Suprapubic skin (tissue), 4 donors: ENCODE data around the gene KDELR3.

Experiments
- CTCF ChIP-seq, 2 donors: fragments of 200-600 bp in 1 of 2; fragments of 450-650 bp in 1 of 2; sonication (generic) in 1 of 2; IDR thresholded peaks; one replicate each; pipeline ENCODE4 v1.5.1; 2016 to 2019; ENCODE audit warnings: antibody characterized with exemption in 2 of 2, mild to moderate bottlenecking in 1 of 2, moderate library complexity in 1 of 2
- EP300 ChIP-seq: sonication (generic); formaldehyde crosslinking; IDR thresholded peaks from one replicate; pipeline ENCODE4 v1.6.1; 2017; ENCODE audit warnings: antibody characterized with exemption
- POLR2A ChIP-seq, 2 donors: fragments of 450-650 bp; IDR thresholded peaks; one replicate each; pipeline ENCODE4 v1.6.1; 2017; ENCODE audit warnings: antibody characterized with exemption in 2 of 2, mild to moderate bottlenecking in 2 of 2, moderate library complexity in 2 of 2
- POLR2AphosphoS5 ChIP-seq, 3 donors: sonication (generic); formaldehyde crosslinking; IDR thresholded peaks; one replicate each; pipeline ENCODE4 v1.6.1; 2017; ENCODE audit warnings: antibody characterized with exemption in 3 of 3

- TF ChIP-seq POLR2A (IDR thresholded peaks at IDR 0.05), result no peak
- TF ChIP-seq CTCF (IDR thresholded peaks at IDR 0.05), result no peak
- no peak for TF ChIP-seq POLR2AphosphoS5 (IDR thresholded peaks at IDR 0.05)
- no peak for TF ChIP-seq EP300
Measured at GRCh38 chr22:38464992-38465672, 2.8 kb upstream of the KDELR3 start.
